ENCODE data around the gene HSPA12B. TPM values are rescaled to one million over a fixed set of nuclear protein-coding genes. Genes with fewer than 3 reads are reported as not detected.

The HSPA12B gene
- total and polyA plus RNA-seq, 2 of the 13 experiments (the other 11 are each of a cell fraction or from before 2014, with no cell fraction given): 0.01 TPM; not detected in 1

DNA sequence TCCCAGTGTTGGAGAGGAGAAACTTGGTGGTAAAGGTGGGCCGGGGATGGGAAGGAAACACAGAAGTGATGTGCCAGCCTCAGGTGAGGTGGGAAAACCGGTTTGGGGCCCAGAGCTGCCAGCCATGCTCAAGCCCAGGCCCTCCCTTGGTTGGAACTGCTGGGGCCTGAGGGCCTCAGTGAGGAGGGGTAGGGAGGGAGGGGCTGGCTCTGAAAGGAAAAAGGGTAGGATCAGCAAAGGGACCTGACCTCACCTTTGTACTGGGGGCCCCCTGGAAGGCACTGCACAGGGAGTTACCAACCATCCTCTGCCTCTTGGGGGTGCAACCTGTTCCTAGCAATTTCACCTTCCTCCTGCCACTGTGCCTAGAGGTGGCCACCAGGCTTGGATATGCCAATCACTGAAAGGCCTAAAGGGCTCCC, 50.6 kb downstream of the HSPA12B start (continued):
- TF ChIP-seq ZNF589 (CRISPR knock-in tag; conservative IDR thresholded peaks at IDR 0.05) (no peak), ZNF235 (CRISPR knock-in tag; IDR thresholded peaks at IDR 0.05; ENCODE audit: borderline replicate concordance) (no peak), EED (CRISPR knock-in tag; IDR thresholded peaks at IDR 0.05) (0 out of 2 replicates have a peak, but pooled peaks have one; percentile 37), AKAP8 (CRISPR knock-in tag; IDR thresholded peaks at IDR 0.05) (peak; percentile 57; the same call in 1 of the 2 replicates), ZNF34 (CRISPR knock-in tag; IDR thresholded peaks at IDR 0.05; ENCODE audit: borderline replicate concordance) (no peak), RBM22 (optimal IDR thresholded peaks at IDR 0.05; ENCODE audit: low read length) (peak; percentile 41), ZNF572 (CRISPR knock-in tag; IDR thresholded peaks at IDR 0.05) (no peak), ZNF335 (CRISPR knock-in tag; IDR thresholded peaks at IDR 0.05) (no peak), KLF12 (CRISPR knock-in tag; IDR thresholded peaks at IDR 0.05; ENCODE audit: borderline replicate concordance) (no peak), POLR2G (IDR thresholded peaks at IDR 0.05; ENCODE audit: low read depth, low read length) (peak; percentile 47; the same call in 1 of the 2 replicates), ZMYM2 (CRISPR knock-in tag; IDR thresholded peaks at IDR 0.05) (no peak), ZMYM3 (CRISPR knock-in tag; IDR thresholded peaks at IDR 0.05) (no peak), ZNF138 (CRISPR knock-in tag; IDR thresholded peaks at IDR 0.05; ENCODE audit: low read depth) (no peak), ZNF224 (CRISPR knock-in tag; IDR thresholded peaks at IDR 0.05) (no peak), MTF1 (CRISPR knock-in tag; IDR thresholded peaks at IDR 0.05) (no peak), KDM1A (CRISPR knock-in tag; IDR thresholded peaks at IDR 0.05) (no peak), HNRNPLL (IDR thresholded peaks at IDR 0.05; ENCODE audit: low read depth, low read length, poor library complexity, severe bottlenecking) (no peak), ZNF562 (CRISPR knock-in tag; IDR thresholded peaks at IDR 0.05; ENCODE audit: borderline replicate concordance) (no peak), ZNF10 (CRISPR knock-in tag; IDR thresholded peaks at IDR 0.05; ENCODE audit: borderline replicate concordance, low read depth) (no peak), RBFOX2 (IDR thresholded peaks at IDR 0.05; ENCODE audit: low read depth, low read length) (peak; percentile 64), SIX4 (CRISPR knock-in tag; IDR thresholded peaks at IDR 0.05) (no peak), HOXA3 (CRISPR knock-in tag; IDR thresholded peaks at IDR 0.05) (0 out of 2 replicates have a peak, but pooled peaks have one; percentile 19), ZZZ3 (CRISPR knock-in tag; IDR thresholded peaks at IDR 0.05; ENCODE audit: borderline replicate concordance) (0 out of 2 replicates have a peak, but pooled peaks have one; percentile 37), ZNF644 (CRISPR knock-in tag; IDR thresholded peaks at IDR 0.05; ENCODE audit: low read depth) (no peak), ZNF558 (CRISPR knock-in tag; IDR thresholded peaks at IDR 0.05; ENCODE audit: borderline replicate concordance) (no peak), JUN (CRISPR knock-in tag; IDR thresholded peaks at IDR 0.05) (no peak), ZNF777 (CRISPR knock-in tag; IDR thresholded peaks at IDR 0.05) (0 out of 2 replicates have a peak, but pooled peaks have one; percentile 35), RCOR2 (CRISPR knock-in tag; IDR thresholded peaks at IDR 0.05) (no peak)
- TF ChIP-seq, protein P1, sequence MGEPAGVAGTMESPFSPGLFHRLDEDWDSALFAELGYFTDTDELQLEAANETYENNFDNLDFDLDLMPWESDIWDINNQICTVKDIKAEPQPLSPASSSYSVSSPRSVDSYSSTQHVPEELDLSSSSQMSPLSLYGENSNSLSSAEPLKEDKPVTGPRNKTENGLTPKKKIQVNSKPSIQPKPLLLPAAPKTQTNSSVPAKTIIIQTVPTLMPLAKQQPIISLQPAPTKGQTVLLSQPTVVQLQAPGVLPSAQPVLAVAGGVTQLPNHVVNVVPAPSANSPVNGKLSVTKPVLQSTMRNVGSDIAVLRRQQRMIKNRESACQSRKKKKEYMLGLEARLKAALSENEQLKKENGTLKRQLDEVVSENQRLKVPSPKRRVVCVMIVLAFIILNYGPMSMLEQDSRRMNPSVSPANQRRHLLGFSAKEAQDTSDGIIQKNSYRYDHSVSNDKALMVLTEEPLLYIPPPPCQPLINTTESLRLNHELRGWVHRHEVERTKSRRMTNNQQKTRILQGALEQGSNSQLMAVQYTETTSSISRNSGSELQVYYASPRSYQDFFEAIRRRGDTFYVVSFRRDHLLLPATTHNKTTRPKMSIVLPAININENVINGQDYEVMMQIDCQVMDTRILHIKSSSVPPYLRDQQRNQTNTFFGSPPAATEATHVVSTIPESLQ (CRISPR knock-in tag; conservative IDR thresholded peaks at IDR 0.05): no peak
- TF ChIP-seq, protein P2, sequence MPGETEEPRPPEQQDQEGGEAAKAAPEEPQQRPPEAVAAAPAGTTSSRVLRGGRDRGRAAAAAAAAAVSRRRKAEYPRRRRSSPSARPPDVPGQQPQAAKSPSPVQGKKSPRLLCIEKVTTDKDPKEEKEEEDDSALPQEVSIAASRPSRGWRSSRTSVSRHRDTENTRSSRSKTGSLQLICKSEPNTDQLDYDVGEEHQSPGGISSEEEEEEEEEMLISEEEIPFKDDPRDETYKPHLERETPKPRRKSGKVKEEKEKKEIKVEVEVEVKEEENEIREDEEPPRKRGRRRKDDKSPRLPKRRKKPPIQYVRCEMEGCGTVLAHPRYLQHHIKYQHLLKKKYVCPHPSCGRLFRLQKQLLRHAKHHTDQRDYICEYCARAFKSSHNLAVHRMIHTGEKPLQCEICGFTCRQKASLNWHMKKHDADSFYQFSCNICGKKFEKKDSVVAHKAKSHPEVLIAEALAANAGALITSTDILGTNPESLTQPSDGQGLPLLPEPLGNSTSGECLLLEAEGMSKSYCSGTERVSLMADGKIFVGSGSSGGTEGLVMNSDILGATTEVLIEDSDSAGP (CRISPR knock-in tag; IDR thresholded peaks at IDR 0.05; ENCODE audit: borderline replicate concordance): peak; percentile 52; the same call in 1 of the 2 replicates

Data from HepG2 (cell line).